Effector memory CD8-positive, alpha-beta T cell (primary cell): ENCODE results near the gene COPZ1.
"Not testable (repeated sequence)": the region's sequence is repeated elsewhere in the genome, so short reads cannot be mapped to it uniquely, and the experiment has no call there.

ENCODE experiments used
- ATAC-seq: fragments of 150-1000 bp; cut with Tn5 transposase; replicated peaks from 2 replicates; pipeline ENCODE4 v1.10.0; 2021; ENCODE audit warnings: mild to moderate bottlenecking, moderate library complexity
- DNase-seq, 3 experiments: peaks; one replicate each; pipeline ENCODE4 v3.0.0; 2021
- H3K27ac Mint-ChIP-seq, 2 donors: one replicate each; pipeline ENCODE4 v1.8.0; 2022; ENCODE audit warnings: mild to moderate bottlenecking in 2 of 2, mixed read lengths in 2 of 2, moderate library complexity in 2 of 2
- H3K27me3 Mint-ChIP-seq, 2 donors: one replicate each; pipeline ENCODE4 v1.8.0; 2022; ENCODE audit warnings: mixed read lengths in 2 of 2
- H3K36me3 Mint-ChIP-seq: one replicate; pipeline ENCODE4 v1.8.0; 2022; ENCODE audit warnings: mild to moderate bottlenecking, moderate library complexity, mixed read lengths; ENCODE audit not compliant: insufficient read depth
- H3K4me1 Mint-ChIP-seq, 2 donors: one replicate each; pipeline ENCODE4 v1.8.0; 2022; ENCODE audit warnings: low read depth in 2 of 2, mixed read lengths in 2 of 2
- H3K4me3 Mint-ChIP-seq, 2 donors: one replicate each; pipeline ENCODE4 v1.8.0; 2022; ENCODE audit warnings: mild to moderate bottlenecking in 2 of 2, mixed read lengths in 2 of 2, moderate library complexity in 2 of 2
- H3K9me3 Mint-ChIP-seq, 2 donors: one replicate each; pipeline ENCODE4 v1.8.0; 2022; ENCODE audit warnings: mixed read lengths in 2 of 2

COPZ1 gene

GRCh38 chr12:54352891-54353874 lies 28.3 kb downstream of the COPZ1 start:
- ATAC-seq (no peak), DNase-seq (no peak)
- peak overlapping the region in 1 of 2 donors; percentile 76 for H3K27ac Mint-ChIP-seq
- H3K27me3 Mint-ChIP-seq: no peaks in the 10 kb centered on the region
- H3K4me3 Mint-ChIP-seq: no peak overlapping the region
- peaks cover 20% of the 10 kb centered on the region for H3K36me3 Mint-ChIP-seq
- H3K4me1 Mint-ChIP-seq: peaks cover 0 to 2% of the 10 kb centered on the region in 2 donors
- H3K9me3 Mint-ChIP-seq: no peaks in the 10 kb centered on the region

DNA sequence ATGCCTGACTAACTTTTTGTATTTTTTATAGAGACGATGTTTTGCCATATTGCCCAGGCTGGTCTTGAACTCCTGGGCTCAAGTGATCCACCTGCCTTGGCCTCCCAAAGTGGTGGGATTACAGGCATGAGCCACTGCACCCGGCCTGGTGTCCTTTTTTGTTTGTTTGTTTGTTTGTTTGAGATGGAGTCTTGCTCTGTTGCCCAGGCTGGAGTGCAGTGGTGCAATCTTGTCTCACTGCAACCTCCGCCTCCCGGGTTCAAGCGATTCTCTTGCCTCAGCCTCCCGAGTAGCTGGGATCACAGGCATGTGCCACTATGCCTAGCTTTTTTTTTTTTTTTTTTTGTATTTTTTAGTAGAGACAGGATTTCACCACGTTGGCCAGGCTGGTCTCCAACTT lies 29.3 kb downstream of the COPZ1 start:
- peak overlapping the region; percentile 7 to 76 for H3K27ac Mint-ChIP-seq
- ATAC-seq, H3K4me3 Mint-ChIP-seq, H3K27me3 Mint-ChIP-seq, DNase-seq, H3K4me1 Mint-ChIP-seq, H3K9me3 Mint-ChIP-seq: not testable (repeated sequence)
- H3K36me3 Mint-ChIP-seq: peaks cover 17% of the 10 kb centered on the region

DNA sequence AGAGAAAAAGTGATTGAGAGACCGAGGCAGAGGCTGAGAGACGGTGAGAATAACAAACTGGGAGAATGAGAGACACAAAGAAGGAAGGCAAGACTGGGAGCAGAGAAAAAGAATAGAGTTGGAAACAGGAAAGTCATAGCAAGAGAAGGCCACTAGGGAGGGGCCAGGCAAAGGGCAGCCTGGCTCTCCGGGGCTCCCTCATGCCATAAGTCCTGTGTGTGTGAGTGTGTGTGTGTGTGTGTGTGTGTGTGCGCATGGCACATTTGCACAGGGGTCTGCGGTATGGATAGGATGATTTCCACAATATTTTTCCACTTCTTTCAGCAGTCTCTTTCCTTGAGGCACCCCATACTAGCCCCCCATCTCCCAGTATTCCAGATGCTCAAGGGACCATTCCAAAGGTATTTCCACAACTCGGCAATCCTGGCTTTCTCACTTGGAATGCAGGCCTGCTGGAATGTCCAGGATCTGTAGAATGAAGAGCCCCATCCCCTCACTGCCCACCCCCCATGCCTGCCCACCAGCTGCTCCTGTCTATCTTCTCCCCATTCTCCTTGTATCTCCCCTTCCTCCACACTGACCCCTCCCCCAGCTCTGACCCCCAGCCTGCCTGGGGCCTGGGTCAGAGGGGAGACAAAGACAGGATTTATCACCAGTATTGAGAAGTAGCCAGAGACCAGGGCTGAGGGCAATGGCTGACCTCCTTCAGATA lies 30.3 kb downstream of the COPZ1 start:
- DNase-seq (no peak), ATAC-seq (no peak)
- peaks cover 14% of the 10 kb centered on the region for H3K36me3 Mint-ChIP-seq
- H3K27ac Mint-ChIP-seq: peak overlapping the region in 1 of 2 donors; percentile 7
- peaks cover 0 to 2% of the 10 kb centered on the region in 2 donors for H3K4me1 Mint-ChIP-seq
- no peaks in the 10 kb centered on the region for H3K9me3 Mint-ChIP-seq
- no peaks in the 10 kb centered on the region for H3K27me3 Mint-ChIP-seq
- H3K4me3 Mint-ChIP-seq: no peak overlapping the region

- H3K9me3 Mint-ChIP-seq: no peaks in the 10 kb centered on the region
- ATAC-seq (no peak), DNase-seq (no peak)
- no peak overlapping the region for H3K4me3 Mint-ChIP-seq
- H3K27ac Mint-ChIP-seq: no peak overlapping the region
- H3K27me3 Mint-ChIP-seq: no peaks in the 10 kb centered on the region
- H3K4me1 Mint-ChIP-seq: peaks cover 0 to 2% of the 10 kb centered on the region in 2 donors
- peaks cover 7% of the 10 kb centered on the region for H3K36me3 Mint-ChIP-seq
Observed at GRCh38 chr12:54356228-54356627, 31.3 kb downstream of the COPZ1 start.

GRCh38 chr12:54356951-54357356 lies 32.0 kb downstream of the COPZ1 start:
- ATAC-seq (no peak), DNase-seq (no peak)
- H3K9me3 Mint-ChIP-seq: no peaks in the 10 kb centered on the region
- no peaks in the 10 kb centered on the region for H3K4me1 Mint-ChIP-seq
- peaks cover 3% of the 10 kb centered on the region for H3K36me3 Mint-ChIP-seq
- peak overlapping the region in 1 of 2 donors; percentile 42 for H3K27ac Mint-ChIP-seq
- H3K27me3 Mint-ChIP-seq: no peaks in the 10 kb centered on the region
- H3K4me3 Mint-ChIP-seq: no peak overlapping the region

GRCh38 chr12:54357506-54358190 lies 32.7 kb downstream of the COPZ1 start:
- Mint-ChIP-seq H3K9me3 (no peaks in the 10 kb centered on the region), H3K27me3 (no peaks in the 10 kb centered on the region), H3K27ac (peak overlapping the region in 1 of 2 donors; percentile 42), H3K36me3 (peaks cover 3% of the 10 kb centered on the region), H3K4me3 (no peak overlapping the region), H3K4me1 (no peaks in the 10 kb centered on the region)
- DNase-seq: no peak
- ATAC-seq: no peak

DNA sequence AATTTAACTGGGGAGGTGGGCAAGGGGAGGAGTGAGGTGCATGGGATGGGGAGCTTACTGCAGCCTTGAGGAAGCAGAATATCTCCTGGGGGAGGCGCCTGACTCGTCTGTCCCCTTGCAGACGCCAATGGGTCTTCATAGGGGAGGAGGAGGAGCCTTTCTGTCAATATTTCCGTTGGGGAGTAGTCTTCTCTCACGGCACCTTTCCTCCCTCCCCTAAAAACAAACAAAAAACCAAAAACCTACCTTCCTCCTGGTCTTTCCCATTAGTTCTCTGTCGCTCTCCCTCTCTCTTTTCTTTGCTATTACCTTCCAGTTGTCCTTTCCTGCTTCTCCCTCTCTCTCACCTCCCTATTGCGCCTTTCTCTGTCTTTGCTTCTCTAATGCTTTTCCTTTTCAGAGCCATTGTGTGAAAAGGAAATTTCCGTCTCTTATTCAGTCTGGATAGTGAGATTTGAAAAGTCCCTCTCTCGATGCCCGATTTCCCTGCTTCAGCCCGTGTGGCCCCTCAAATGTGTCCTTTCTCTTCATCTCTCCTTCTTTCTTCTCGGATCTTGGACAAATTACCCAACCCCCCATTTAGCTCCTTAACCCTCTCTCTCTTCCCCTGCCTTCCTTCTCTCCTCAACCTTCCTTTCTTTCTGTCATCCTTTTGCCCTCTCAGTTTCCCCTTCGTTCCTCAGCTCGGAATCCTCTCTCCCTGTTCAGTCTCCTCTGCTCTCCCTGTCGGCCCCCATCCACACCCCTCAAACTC lies 33.4 kb downstream of the COPZ1 start:
- DNase-seq (no peak), ATAC-seq (no peak)
- H3K27me3 Mint-ChIP-seq: no peaks in the 10 kb centered on the region
- H3K4me1 Mint-ChIP-seq: peaks cover 3% of the 10 kb centered on the region in 2 donors
- no peak overlapping the region for H3K27ac Mint-ChIP-seq
- H3K36me3 Mint-ChIP-seq: peaks cover 2% of the 10 kb centered on the region
- H3K9me3 Mint-ChIP-seq: no peaks in the 10 kb centered on the region
- no peak overlapping the region for H3K4me3 Mint-ChIP-seq

- H3K36me3 Mint-ChIP-seq: no peaks in the 10 kb centered on the region
- no peak overlapping the region for H3K4me3 Mint-ChIP-seq
- peaks cover 8 to 11% of the 10 kb centered on the region in 2 donors for H3K4me1 Mint-ChIP-seq
- H3K9me3 Mint-ChIP-seq: no peaks in the 10 kb centered on the region
- no peak overlapping the region for H3K27ac Mint-ChIP-seq
- H3K27me3 Mint-ChIP-seq: no peaks in the 10 kb centered on the region
- peak; percentile 95 for ATAC-seq
- peak; percentile 91 to 94 (median 93) for DNase-seq
Observed at GRCh38 chr12:54358945-54359761, 34.2 kb downstream of the COPZ1 start.

DNA sequence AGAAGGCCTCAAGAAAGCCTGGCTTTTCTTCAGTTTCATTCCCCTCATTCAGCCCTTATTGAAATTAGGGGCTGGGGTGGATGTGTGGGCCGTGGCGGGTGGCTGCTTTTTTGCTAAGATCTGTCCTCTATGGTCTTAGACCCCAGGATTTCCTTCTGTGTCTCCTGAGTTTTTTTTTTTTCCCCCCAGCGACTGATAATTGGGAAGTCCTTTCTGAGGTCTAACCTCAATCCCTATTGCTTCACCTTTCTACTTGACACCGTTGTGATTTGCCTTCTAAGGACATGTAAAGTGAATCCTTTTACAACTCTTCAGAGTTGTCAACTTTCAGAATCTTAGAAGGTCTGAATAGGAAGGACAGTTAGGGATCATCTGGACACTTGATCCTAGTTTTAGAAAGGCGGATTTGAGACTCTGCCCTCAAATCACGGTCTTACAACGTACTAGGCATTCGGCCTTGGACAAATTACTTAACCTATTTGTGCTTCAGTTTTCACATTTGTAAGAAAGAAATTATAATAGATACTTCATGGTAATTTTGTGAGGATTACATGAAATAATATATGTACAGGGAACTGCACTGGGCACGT lies 34.9 kb downstream of the COPZ1 start:
- no peak overlapping the region for H3K4me3 Mint-ChIP-seq
- no peak for ATAC-seq
- H3K9me3 Mint-ChIP-seq: no peaks in the 10 kb centered on the region
- peaks cover 14 to 18% of the 10 kb centered on the region in 2 donors for H3K4me1 Mint-ChIP-seq
- H3K27me3 Mint-ChIP-seq: no peaks in the 10 kb centered on the region
- no peaks in the 10 kb centered on the region for H3K36me3 Mint-ChIP-seq
- no peak overlapping the region for H3K27ac Mint-ChIP-seq
- no peak for DNase-seq

DNA sequence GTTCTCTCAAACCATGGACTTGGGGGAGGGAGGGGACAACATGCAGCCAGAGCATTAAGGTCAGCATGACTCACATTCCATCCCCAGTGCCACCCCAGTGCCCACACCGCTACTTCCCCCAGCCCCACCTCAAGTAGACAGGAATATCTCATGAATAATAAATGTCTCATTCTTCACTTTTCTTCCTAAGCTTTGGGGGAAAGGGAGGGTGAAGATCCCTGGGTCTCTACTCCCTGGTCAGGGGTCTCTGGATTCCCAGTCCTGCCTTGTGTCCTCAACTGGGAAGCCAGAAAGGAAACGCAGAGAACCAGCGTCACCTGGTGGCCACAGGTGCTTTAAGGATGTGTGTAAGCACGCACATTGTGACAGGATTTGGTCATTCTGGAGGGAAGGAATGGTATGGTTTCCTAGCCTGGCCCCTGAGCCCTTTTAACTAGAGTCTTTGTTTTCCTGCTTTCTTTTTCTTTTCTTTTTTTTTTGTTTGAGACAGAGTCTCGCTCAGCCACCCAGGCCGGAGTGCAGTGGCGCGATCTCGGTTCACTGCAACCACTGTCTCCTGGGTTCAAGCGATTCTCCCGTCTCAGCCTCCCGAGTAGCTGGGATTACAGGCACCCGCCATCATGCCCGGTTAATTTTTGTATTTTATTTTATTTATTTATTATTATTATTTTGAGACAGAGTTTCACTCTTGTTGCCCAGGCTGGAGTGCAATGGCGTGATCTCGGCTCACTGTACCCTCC lies 36.0 kb downstream of the COPZ1 start:
- H3K4me1 Mint-ChIP-seq: peaks cover 14 to 19% of the 10 kb centered on the region in 2 donors
- H3K9me3 Mint-ChIP-seq: no peaks in the 10 kb centered on the region
- H3K36me3 Mint-ChIP-seq: no peaks in the 10 kb centered on the region
- no peak overlapping the region for H3K27ac Mint-ChIP-seq
- no peaks in the 10 kb centered on the region for H3K27me3 Mint-ChIP-seq
- ATAC-seq (no peak), DNase-seq (peak in 2 of 3 experiments; percentile 18 to 33)
- peak overlapping the region; percentile 35 to 53 for H3K4me3 Mint-ChIP-seq

GRCh38 chr12:54363047-54363446 lies 38.1 kb downstream of the COPZ1 start:
- Mint-ChIP-seq H3K36me3 (no peaks in the 10 kb centered on the region), H3K27ac (peak overlapping the region in 1 of 2 donors; percentile 84), H3K27me3 (no peaks in the 10 kb centered on the region), H3K4me3 (no peak overlapping the region), H3K4me1 (peaks cover 15 to 19% of the 10 kb centered on the region in 2 donors), H3K9me3 (no peaks in the 10 kb centered on the region)
- no peak for ATAC-seq
- no peak for DNase-seq
